ENCODE results near the gene THRB. TPM values are rescaled to one million over a fixed set of nuclear protein-coding genes. Genes with fewer than 3 reads are reported as not detected.
"Not testable (repeated sequence)": the region's sequence is repeated elsewhere in the genome, so short reads cannot be mapped to it uniquely, and the experiment has no call there.

Gene THRB
- polyA plus RNA-seq, 1 of the 3 experiments (the other 2 are of a cell fraction), result 0.02 TPM

- no peak overlapping the region for H3K9ac ChIP-seq
- H3K9me3 ChIP-seq, result no peaks in the 10 kb centered on the region
- H3K27me3 ChIP-seq (ENCODE audit: insufficient read depth), result no peaks in the 10 kb centered on the region
- POLR2A ChIA-PET, result no interaction called here
- H3F3A ChIP-seq (replicated peaks; ENCODE audit: insufficient read depth), result no peaks in the 10 kb centered on the region
- 52% methylated on average over 2 of the region's 2 CpGs for WGBS (ENCODE audit: low lambda C conversion rate)
- H3K36me3 ChIP-seq (replicated peaks in 1 of 2; ENCODE audit: control insufficient read depth in 1 of 2, insufficient read depth in 2 of 2, low read length in 1 of 2), result no peaks in the 10 kb centered on the region
- no peaks in the 10 kb centered on the region for H3K4me1 ChIP-seq (ENCODE audit: control insufficient read depth in 1 of 2, insufficient read depth in 2 of 2, low read depth in 1 of 2, low read length in 1 of 2)
- H3K27ac ChIP-seq (ENCODE audit: low read depth in 2 of 2, low read length in 1 of 2), result no peak overlapping the region
- no peak for DNase-seq
- H2AFZ ChIP-seq (ENCODE audit: low read depth), result no peak overlapping the region
- no peaks in the 10 kb centered on the region for H3K79me2 ChIP-seq (ENCODE audit: insufficient read depth)
- H3K4me2 ChIP-seq, result no peak overlapping the region
- no peaks in the 10 kb centered on the region for H4K20me1 ChIP-seq (ENCODE audit: insufficient read depth)
- H3K9me2 ChIP-seq, result no peaks in the 10 kb centered on the region
- no peak for TF ChIP-seq RAD21 (IDR thresholded peaks at IDR 0.05; ENCODE audit: low read length)
- no peak for TF ChIP-seq EZH2phosphoT487 (IDR thresholded peaks at IDR 0.05; ENCODE audit: borderline replicate concordance, low read depth)
- no peak for TF ChIP-seq TAF1 (IDR thresholded peaks at IDR 0.05; ENCODE audit: borderline replicate concordance, low read depth, low read length)
- no peak for TF ChIP-seq FOXM1 (IDR thresholded peaks at IDR 0.05; ENCODE audit: low read depth)
- no peak for TF ChIP-seq MXI1 (IDR thresholded peaks at IDR 0.05; ENCODE audit: low read depth, low read length)
- TF ChIP-seq GABPA (IDR thresholded peaks at IDR 0.05; ENCODE audit: low read depth), result no peak
- TF ChIP-seq PBX3 (IDR thresholded peaks at IDR 0.05), result no peak
- TF ChIP-seq RCOR1 (IDR thresholded peaks at IDR 0.05; ENCODE audit: low read length), result no peak
- no peak for TF ChIP-seq MAX (IDR thresholded peaks at IDR 0.05; ENCODE audit: low read depth)
- CTCF ChIA-PET, result interaction anchor here (1.5 to 2.4 kb wide), 3 partner anchors 15 to 70 kb away, joined by 3 to 5 read pairs (median 3); no protein-coding TSS in a partner anchor
- H3K4me3 ChIP-seq (ENCODE audit: low read depth in 2 of 2, low read length in 1 of 2), result no peak overlapping the region
Measured at GRCh38 chr3:24426896-24427295, 67.8 kb downstream of the THRB start.

- H3K4me3 ChIP-seq (ENCODE audit: low read depth in 2 of 2, low read length in 1 of 2); H3K9ac ChIP-seq; H3K36me3 ChIP-seq (replicated peaks in 1 of 2; ENCODE audit: control insufficient read depth in 1 of 2, insufficient read depth in 2 of 2, low read length in 1 of 2); CTCF ChIA-PET; H3F3A ChIP-seq (replicated peaks; ENCODE audit: insufficient read depth); H3K9me2 ChIP-seq; POLR2A ChIA-PET; H3K27ac ChIP-seq (ENCODE audit: low read depth in 2 of 2, low read length in 1 of 2); DNase-seq; H4K20me1 ChIP-seq (ENCODE audit: insufficient read depth); H3K79me2 ChIP-seq (ENCODE audit: insufficient read depth); H3K9me3 ChIP-seq; H3K4me1 ChIP-seq (ENCODE audit: control insufficient read depth in 1 of 2, insufficient read depth in 2 of 2, low read depth in 1 of 2, low read length in 1 of 2); H3K27me3 ChIP-seq (ENCODE audit: insufficient read depth); H3K4me2 ChIP-seq; H2AFZ ChIP-seq (ENCODE audit: low read depth): not testable (repeated sequence)
- 12% methylated on average over 1 of the region's 1 CpG for WGBS (ENCODE audit: low lambda C conversion rate)
Measured at GRCh38 chr3:24420829-24421228, 73.8 kb downstream of the THRB start.

GRCh38 chr3:24420224-24420623 is 74.4 kb downstream of the THRB start:
- Histone ChIP-seq H3K9me2 (no peaks in the 10 kb centered on the region), H3F3A (replicated peaks; ENCODE audit: insufficient read depth) (no peaks in the 10 kb centered on the region), H3K4me1 (ENCODE audit: control insufficient read depth in 1 of 2, insufficient read depth in 2 of 2, low read depth in 1 of 2, low read length in 1 of 2) (no peaks in the 10 kb centered on the region), H3K9ac (no peak overlapping the region), H3K36me3 (replicated peaks in 1 of 2; ENCODE audit: control insufficient read depth in 1 of 2, insufficient read depth in 2 of 2, low read length in 1 of 2) (no peaks in the 10 kb centered on the region), H3K27ac (ENCODE audit: low read depth in 2 of 2, low read length in 1 of 2) (no peak overlapping the region), H4K20me1 (ENCODE audit: insufficient read depth) (no peaks in the 10 kb centered on the region), H3K4me3 (ENCODE audit: low read depth in 2 of 2, low read length in 1 of 2) (no peak overlapping the region), H3K4me2 (no peak overlapping the region), H3K79me2 (ENCODE audit: insufficient read depth) (no peaks in the 10 kb centered on the region), H3K9me3 (no peaks in the 10 kb centered on the region), H3K27me3 (ENCODE audit: insufficient read depth) (no peaks in the 10 kb centered on the region), H2AFZ (ENCODE audit: low read depth) (no peak overlapping the region)
- 77% methylated on average over 2 of the region's 2 CpGs for WGBS (ENCODE audit: low lambda C conversion rate)
- no peak for DNase-seq
- no peak for TF ChIP-seq TEAD4 (IDR thresholded peaks at IDR 0.05; ENCODE audit: borderline replicate concordance, insufficient read depth)
- no peak for TF ChIP-seq IRF3 (IDR thresholded peaks at IDR 0.05; ENCODE audit: low read depth, low read length)
- TF ChIP-seq GATA2 (CRISPR knock-in tag; IDR thresholded peaks at IDR 0.05), result no peak
- TF ChIP-seq RAD21 (IDR thresholded peaks at IDR 0.05; ENCODE audit: low read length), result no peak
- no peak for TF ChIP-seq EZH2phosphoT487 (IDR thresholded peaks at IDR 0.05; ENCODE audit: borderline replicate concordance, low read depth)
- TF ChIP-seq ELF1 (IDR thresholded peaks at IDR 0.05), result no peak
- TF ChIP-seq YY1 (IDR thresholded peaks at IDR 0.05; ENCODE audit: low read depth), result no peak
- TF ChIP-seq TAF1 (IDR thresholded peaks at IDR 0.05; ENCODE audit: borderline replicate concordance, low read depth, low read length), result no peak
- no peak for TF ChIP-seq SMC3 (IDR thresholded peaks at IDR 0.05; ENCODE audit: low read depth, low read length)
- TF ChIP-seq USF2 (IDR thresholded peaks at IDR 0.05; ENCODE audit: borderline replicate concordance, low read depth, low read length), result no peak
- TF ChIP-seq FOSL2 (IDR thresholded peaks at IDR 0.05; ENCODE audit: borderline replicate concordance, low read depth), result no peak
- no peak for TF ChIP-seq POLR2AphosphoS5 (IDR thresholded peaks at IDR 0.05; ENCODE audit: low read depth, low read length)
- POLR2A ChIA-PET, result no interaction called here
- CTCF ChIA-PET, result interaction anchor here (0.6 to 0.7 kb wide), 2 partner anchors 261 to 1598 kb away, joined by 3 read pairs; no protein-coding TSS in a partner anchor
